22Rv1 (cell line): ENCODE results near the gene MSH2.

Source experiments
- ZFX ChIP-seq: fragments of 450-650 bp; IDR thresholded peaks from 2 replicates; pipeline ENCODE4 v1.6.1; 2017; ENCODE audit warnings: antibody characterized with exemption, borderline replicate concordance
- TF ChIP-seq, protein P1 (sequence below): fragments of 450-650 bp; IDR thresholded peaks from 2 replicates; pipeline ENCODE4 v1.5.1; 2017; ENCODE audit warnings: mild to moderate bottlenecking

DNA sequence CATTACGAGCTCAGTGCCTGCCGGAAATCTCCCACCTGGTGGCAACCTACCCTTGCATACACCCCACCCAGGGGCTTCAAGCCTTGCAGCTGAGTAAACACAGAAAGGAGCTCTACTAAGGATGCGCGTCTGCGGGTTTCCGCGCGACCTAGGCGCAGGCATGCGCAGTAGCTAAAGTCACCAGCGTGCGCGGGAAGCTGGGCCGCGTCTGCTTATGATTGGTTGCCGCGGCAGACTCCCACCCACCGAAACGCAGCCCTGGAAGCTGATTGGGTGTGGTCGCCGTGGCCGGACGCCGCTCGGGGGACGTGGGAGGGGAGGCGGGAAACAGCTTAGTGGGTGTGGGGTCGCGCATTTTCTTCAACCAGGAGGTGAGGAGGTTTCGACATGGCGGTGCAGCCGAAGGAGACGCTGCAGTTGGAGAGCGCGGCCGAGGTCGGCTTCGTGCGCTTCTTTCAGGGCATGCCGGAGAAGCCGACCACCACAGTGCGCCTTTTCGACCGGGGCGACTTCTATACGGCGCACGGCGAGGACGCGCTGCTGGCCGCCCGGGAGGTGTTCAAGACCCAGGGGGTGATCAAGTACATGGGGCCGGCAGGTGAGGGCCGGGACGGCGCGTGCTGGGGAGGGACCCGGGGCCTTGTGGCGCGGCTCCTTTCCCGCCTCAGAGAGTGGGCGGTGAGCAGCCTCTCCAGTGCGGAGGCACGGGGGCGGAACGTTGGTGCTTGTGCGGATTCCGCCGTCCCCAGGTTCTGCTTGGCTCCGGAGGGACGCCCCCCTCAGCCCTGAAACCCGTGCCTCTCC is at the start of gene MSH2:
- TF ChIP-seq, protein P1, sequence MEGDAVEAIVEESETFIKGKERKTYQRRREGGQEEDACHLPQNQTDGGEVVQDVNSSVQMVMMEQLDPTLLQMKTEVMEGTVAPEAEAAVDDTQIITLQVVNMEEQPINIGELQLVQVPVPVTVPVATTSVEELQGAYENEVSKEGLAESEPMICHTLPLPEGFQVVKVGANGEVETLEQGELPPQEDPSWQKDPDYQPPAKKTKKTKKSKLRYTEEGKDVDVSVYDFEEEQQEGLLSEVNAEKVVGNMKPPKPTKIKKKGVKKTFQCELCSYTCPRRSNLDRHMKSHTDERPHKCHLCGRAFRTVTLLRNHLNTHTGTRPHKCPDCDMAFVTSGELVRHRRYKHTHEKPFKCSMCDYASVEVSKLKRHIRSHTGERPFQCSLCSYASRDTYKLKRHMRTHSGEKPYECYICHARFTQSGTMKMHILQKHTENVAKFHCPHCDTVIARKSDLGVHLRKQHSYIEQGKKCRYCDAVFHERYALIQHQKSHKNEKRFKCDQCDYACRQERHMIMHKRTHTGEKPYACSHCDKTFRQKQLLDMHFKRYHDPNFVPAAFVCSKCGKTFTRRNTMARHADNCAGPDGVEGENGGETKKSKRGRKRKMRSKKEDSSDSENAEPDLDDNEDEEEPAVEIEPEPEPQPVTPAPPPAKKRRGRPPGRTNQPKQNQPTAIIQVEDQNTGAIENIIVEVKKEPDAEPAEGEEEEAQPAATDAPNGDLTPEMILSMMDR, result no peak
- no peak for TF ChIP-seq ZFX
